HG03457 (cell line): Measurements from ENCODE around the gene ABR.
"Not testable (repeated sequence)": the region's sequence is repeated elsewhere in the genome, so short reads cannot be mapped to it uniquely, and the experiment has no call there.

Source experiments
- ATAC-seq: cut with Tn5 transposase; IDR thresholded peaks from one replicate; pipeline ENCODE4 v1.9.1; 2021; ENCODE audit warnings: moderate number of reproducible peaks; ENCODE audit not compliant: unreplicated experiment

Gene ABR

GRCh38 chr17:1150863-1151600 is 28.7 kb downstream of the ABR start:
- no peak for ATAC-seq

- ATAC-seq, result no peak
Observed at GRCh38 chr17:1149869-1150268, 29.9 kb downstream of the ABR start.

- ATAC-seq, result no peak
Observed at GRCh38 chr17:1147664-1148063, 32.1 kb downstream of the ABR start.

GRCh38 chr17:1146561-1147265 is 33.1 kb downstream of the ABR start:
- ATAC-seq, result no peak

- ATAC-seq, result no peak
Observed at GRCh38 chr17:1145311-1145986, 34.3 kb downstream of the ABR start.

GRCh38 chr17:1144162-1144561 is 35.6 kb downstream of the ABR start:
- ATAC-seq, result no peak

GRCh38 chr17:1143573-1143972 is 36.2 kb downstream of the ABR start:
- no peak for ATAC-seq

- no peak for ATAC-seq
Observed at GRCh38 chr17:1142561-1142971, 37.2 kb downstream of the ABR start.

- ATAC-seq, result no peak
Observed at GRCh38 chr17:1137465-1137894, 42.3 kb downstream of the ABR start.

GRCh38 chr17:1136748-1137147 is 43.0 kb downstream of the ABR start:
- no peak for ATAC-seq

- ATAC-seq, result no peak
Observed at GRCh38 chr17:1134634-1135324, 45.0 kb downstream of the ABR start.

GRCh38 chr17:1130191-1130590 is 49.6 kb downstream of the ABR start:
- ATAC-seq, result no peak

- not testable (repeated sequence) for ATAC-seq
Observed at GRCh38 chr17:1128463-1128862, 51.3 kb downstream of the ABR start.

GRCh38 chr17:1126801-1127550 is 52.8 kb downstream of the ABR start:
- ATAC-seq, result no peak

GRCh38 chr17:1126250-1126797 is 53.5 kb downstream of the ABR start:
- no peak for ATAC-seq

- ATAC-seq, result no peak
Observed at GRCh38 chr17:1125788-1126145, 54.0 kb downstream of the ABR start.

GRCh38 chr17:1124896-1125787 is 54.6 kb downstream of the ABR start:
- no peak for ATAC-seq

GRCh38 chr17:1123921-1124715 is 55.7 kb downstream of the ABR start:
- no peak for ATAC-seq
